Skin of body (tissue), 2 donors: ENCODE results near the gene ARHGAP42. TPM values are rescaled to one million over a fixed set of nuclear protein-coding genes. Genes with fewer than 3 reads are reported as not detected.
"Not testable (repeated sequence)": the region's sequence is repeated elsewhere in the genome, so short reads cannot be mapped to it uniquely, and the experiment has no call there.

Experiments
- DNase-seq: peaks from one replicate; lab custom pipeline; 2025; lab: John Stamatoyannopoulos, UW
- total RNA-seq: library from RNA; depleted of rRNA; stranded (reverse); fragments of >200 nt; gene quantifications from one replicate; pipeline ENCODE4 v1.2.3, GENCODE V29; 2014

ARHGAP42 gene
- 30.1 TPM for total RNA-seq

- peak; percentile 70 for DNase-seq
Measured at GRCh38 chr11:100687054-100687629, at the start of gene ARHGAP42. Gene ARHGAP42 (plus strand): TSS chr11:100687288. CDS start chr11:100687679, 391 bp downstream.

- DNase-seq = peak; percentile 5
Measured at GRCh38 chr11:100637706-100638105, 49.4 kb upstream of the ARHGAP42 start.

- DNase-seq = peak; percentile 3
Measured at GRCh38 chr11:100638648-100639047, 48.4 kb upstream of the ARHGAP42 start.

- no peak for DNase-seq
Measured at GRCh38 chr11:100639140-100639539, 47.9 kb upstream of the ARHGAP42 start.

- no peak for DNase-seq
Measured at GRCh38 chr11:100640071-100640470, 47.0 kb upstream of the ARHGAP42 start.

GRCh38 chr11:100640646-100641045 lies 46.4 kb upstream of the ARHGAP42 start:
- DNase-seq = no peak

- no peak for DNase-seq
Measured at GRCh38 chr11:100641456-100641855, 45.6 kb upstream of the ARHGAP42 start.

- no peak for DNase-seq
Measured at GRCh38 chr11:100646545-100646944, 40.5 kb upstream of the ARHGAP42 start.

GRCh38 chr11:100647861-100648260 lies 39.2 kb upstream of the ARHGAP42 start:
- no peak for DNase-seq

- no peak for DNase-seq
Measured at GRCh38 chr11:100663583-100663982, 23.5 kb upstream of the ARHGAP42 start.

- no peak for DNase-seq
Measured at GRCh38 chr11:100663996-100664395, 23.1 kb upstream of the ARHGAP42 start.

- DNase-seq = not testable (repeated sequence)
Measured at GRCh38 chr11:100666816-100667215, 20.3 kb upstream of the ARHGAP42 start.

- no peak for DNase-seq
Measured at GRCh38 chr11:100667449-100667848, 19.6 kb upstream of the ARHGAP42 start.

- no peak for DNase-seq
Measured at GRCh38 chr11:100670140-100670539, 16.9 kb upstream of the ARHGAP42 start.

GRCh38 chr11:100671471-100671870 lies 15.6 kb upstream of the ARHGAP42 start:
- DNase-seq = no peak

- no peak for DNase-seq
Measured at GRCh38 chr11:100672498-100673033, 14.5 kb upstream of the ARHGAP42 start.

- DNase-seq = no peak
Measured at GRCh38 chr11:100673063-100673462, 14.0 kb upstream of the ARHGAP42 start.

- DNase-seq = no peak
Measured at GRCh38 chr11:100674212-100674611, 12.9 kb upstream of the ARHGAP42 start.

- DNase-seq = no peak
Measured at GRCh38 chr11:100675115-100675650, 11.9 kb upstream of the ARHGAP42 start.

- no peak for DNase-seq
Measured at GRCh38 chr11:100676901-100677300, 10.2 kb upstream of the ARHGAP42 start.

- DNase-seq = no peak
Measured at GRCh38 chr11:100677796-100678195, 9.3 kb upstream of the ARHGAP42 start.

GRCh38 chr11:100680070-100680469 lies 7.0 kb upstream of the ARHGAP42 start:
- DNase-seq = no peak

- no peak for DNase-seq
Measured at GRCh38 chr11:100681064-100681502, 6.0 kb upstream of the ARHGAP42 start.
